ENCODE results near the gene RUNX2. TPM values are rescaled to one million over a fixed set of nuclear protein-coding genes. Genes with fewer than 3 reads are reported as not detected.

The RUNX2 gene
- total and polyA plus RNA-seq, 2 donors (not counting 1 experiment from before 2014, with no cell fraction given): 1.3 to 2.4 TPM

DNA sequence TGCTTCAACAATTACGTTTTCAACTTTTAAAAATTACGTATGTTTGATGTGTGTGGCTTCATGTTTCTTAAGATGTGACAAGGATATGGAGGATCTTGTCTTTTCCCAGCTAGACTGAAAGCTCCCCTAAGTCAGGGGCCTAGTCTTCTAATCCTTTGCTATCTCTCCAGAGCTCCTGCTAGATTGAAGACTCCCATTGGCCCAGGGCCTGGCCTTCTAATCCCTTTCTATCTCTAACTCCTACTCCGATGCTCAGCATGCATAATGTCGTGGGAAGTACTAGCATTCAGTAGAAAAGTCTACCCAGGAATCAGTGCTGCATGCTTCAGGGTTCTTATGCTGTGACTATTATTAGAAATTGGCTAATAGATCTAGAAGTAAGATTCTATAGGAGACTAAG lies 194.4 kb downstream of the RUNX2 start:
- 100% methylated on average over 1 of the region's 4 CpGs for WGBS (ENCODE audit: insufficient coverage)
- H4K20me1 ChIP-seq (ENCODE audit: control insufficient read depth, insufficient read depth, low read length, poor library complexity, severe bottlenecking): no peaks in the 10 kb centered on the region
- ChIA-PET CTCF (no interaction called here), POLR2A (no interaction called here)
- Mint-ChIP-seq H3K4me3 (no peak overlapping the region), H3K9me3 (ENCODE audit: insufficient read depth) (no peaks in the 10 kb centered on the region), H3K4me1 (peaks cover 2% of the 10 kb centered on the region), H3K27me3 (no peaks in the 10 kb centered on the region), H3K27ac (no peak overlapping the region)
- no peak overlapping the region for H2AFZ ChIP-seq (ENCODE audit: insufficient read depth, low read depth, low read length, poor library complexity, severe bottlenecking)
- no peaks in the 10 kb centered on the region for H3K9me3 ChIP-seq (ENCODE audit: control extremely low read depth in 1 of 3, control insufficient read depth in 2 of 3, insufficient read depth in 1 of 3, low read length in 2 of 3)
- DNase-seq (no peak), ATAC-seq (ENCODE audit: low read depth) (no peak)
- H3K79me2 ChIP-seq (ENCODE audit: control insufficient read depth, insufficient read depth, low read length): no peaks in the 10 kb centered on the region
- no peak overlapping the region for H3K4me3 ChIP-seq (ENCODE audit: control extremely low read depth in 1 of 5, extremely low read depth in 1 of 5, insufficient read depth in 1 of 5, low read depth in 2 of 5, low read length in 4 of 5)
- intact Hi-C loops (cut with micrococcal nuclease): no loop called here
- no peaks in the 10 kb centered on the region for H3K27me3 ChIP-seq (replicated peaks in 1 of 4; ENCODE audit: control extremely low read depth in 1 of 4, control insufficient read depth in 3 of 4, insufficient read depth in 4 of 4, low read length in 3 of 4)
- TF ChIP-seq EZH2 (IDR thresholded peaks at IDR 0.05; ENCODE audit: borderline replicate concordance, insufficient read depth, low read depth, low read length, poor library complexity, severe bottlenecking): no peak
- TF ChIP-seq, protein P1, sequence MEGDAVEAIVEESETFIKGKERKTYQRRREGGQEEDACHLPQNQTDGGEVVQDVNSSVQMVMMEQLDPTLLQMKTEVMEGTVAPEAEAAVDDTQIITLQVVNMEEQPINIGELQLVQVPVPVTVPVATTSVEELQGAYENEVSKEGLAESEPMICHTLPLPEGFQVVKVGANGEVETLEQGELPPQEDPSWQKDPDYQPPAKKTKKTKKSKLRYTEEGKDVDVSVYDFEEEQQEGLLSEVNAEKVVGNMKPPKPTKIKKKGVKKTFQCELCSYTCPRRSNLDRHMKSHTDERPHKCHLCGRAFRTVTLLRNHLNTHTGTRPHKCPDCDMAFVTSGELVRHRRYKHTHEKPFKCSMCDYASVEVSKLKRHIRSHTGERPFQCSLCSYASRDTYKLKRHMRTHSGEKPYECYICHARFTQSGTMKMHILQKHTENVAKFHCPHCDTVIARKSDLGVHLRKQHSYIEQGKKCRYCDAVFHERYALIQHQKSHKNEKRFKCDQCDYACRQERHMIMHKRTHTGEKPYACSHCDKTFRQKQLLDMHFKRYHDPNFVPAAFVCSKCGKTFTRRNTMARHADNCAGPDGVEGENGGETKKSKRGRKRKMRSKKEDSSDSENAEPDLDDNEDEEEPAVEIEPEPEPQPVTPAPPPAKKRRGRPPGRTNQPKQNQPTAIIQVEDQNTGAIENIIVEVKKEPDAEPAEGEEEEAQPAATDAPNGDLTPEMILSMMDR (IDR thresholded peaks at IDR 0.05): no peak
- H3K36me3 ChIP-seq (replicated peaks in 1 of 2; ENCODE audit: control extremely low read depth in 1 of 2, control insufficient read depth in 1 of 2, extremely low read depth in 1 of 2, insufficient read depth in 2 of 2, low read length in 1 of 2): no peaks in the 10 kb centered on the region
- H3K4me1 ChIP-seq (ENCODE audit: control insufficient read depth in 2 of 2, insufficient read depth in 2 of 2, low read length in 2 of 2): no peaks in the 10 kb centered on the region
- no peak overlapping the region for H3K27ac ChIP-seq (ENCODE audit: low read length in 2 of 2)
- H3K4me2 ChIP-seq (replicated peaks; ENCODE audit: low read depth, low read length, poor library complexity, severe bottlenecking): no peak overlapping the region
- H3K9ac ChIP-seq (ENCODE audit: low read length): no peak overlapping the region

DNA sequence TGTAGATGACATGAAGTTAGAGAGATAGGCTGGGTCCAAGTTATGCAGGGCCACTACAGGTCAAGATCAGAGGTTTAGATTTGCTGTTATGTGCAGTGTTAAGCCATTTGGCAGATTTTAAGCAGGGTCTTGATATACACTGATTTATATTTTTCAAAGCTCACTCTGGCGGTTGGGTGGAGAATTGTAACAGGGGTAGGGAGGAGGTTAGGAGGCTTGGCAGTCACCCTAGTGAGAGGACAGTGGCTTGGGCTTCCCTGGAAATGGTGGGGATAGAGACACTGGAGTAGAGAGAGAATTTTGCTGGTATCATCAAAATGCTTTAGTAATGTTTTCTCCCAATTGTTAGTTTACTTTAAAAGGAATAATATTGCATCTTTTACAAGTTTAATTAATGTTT lies 199.1 kb downstream of the RUNX2 start:
- H3K4me2 ChIP-seq (replicated peaks; ENCODE audit: low read depth, low read length, poor library complexity, severe bottlenecking): no peak overlapping the region
- CTCF ChIA-PET: no interaction called here
- H3K4me1 Mint-ChIP-seq: no peaks in the 10 kb centered on the region
- H3K27me3 ChIP-seq (replicated peaks in 1 of 4; ENCODE audit: control extremely low read depth in 1 of 4, control insufficient read depth in 3 of 4, insufficient read depth in 4 of 4, low read length in 3 of 4): no peaks in the 10 kb centered on the region
- POLR2A ChIA-PET: no interaction called here
- H3K4me1 ChIP-seq (ENCODE audit: control insufficient read depth in 2 of 2, insufficient read depth in 2 of 2, low read length in 2 of 2): no peaks in the 10 kb centered on the region
- no peaks in the 10 kb centered on the region for H3K9me3 ChIP-seq (ENCODE audit: control extremely low read depth in 1 of 3, control insufficient read depth in 2 of 3, insufficient read depth in 1 of 3, low read length in 2 of 3)
- TF ChIP-seq, protein P1 (IDR thresholded peaks at IDR 0.05): no peak
- no peak for TF ChIP-seq EZH2 (IDR thresholded peaks at IDR 0.05; ENCODE audit: borderline replicate concordance, insufficient read depth, low read depth, low read length, poor library complexity, severe bottlenecking)
- no peak overlapping the region for H3K4me3 Mint-ChIP-seq
- no peak overlapping the region for H3K4me3 ChIP-seq (ENCODE audit: control extremely low read depth in 1 of 5, extremely low read depth in 1 of 5, insufficient read depth in 1 of 5, low read depth in 2 of 5, low read length in 4 of 5)
- H2AFZ ChIP-seq (ENCODE audit: insufficient read depth, low read depth, low read length, poor library complexity, severe bottlenecking): no peak overlapping the region
- intact Hi-C loops (cut with micrococcal nuclease): no loop called here
- H3K9me3 Mint-ChIP-seq (ENCODE audit: insufficient read depth): peaks cover 3% of the 10 kb centered on the region
- H3K9ac ChIP-seq (ENCODE audit: low read length): no peak overlapping the region
- no peak overlapping the region for H3K27ac ChIP-seq (ENCODE audit: low read length in 2 of 2)
- no peaks in the 10 kb centered on the region for H4K20me1 ChIP-seq (ENCODE audit: control insufficient read depth, insufficient read depth, low read length, poor library complexity, severe bottlenecking)
- DNase-seq (no peak), ATAC-seq (ENCODE audit: low read depth) (no peak)
- no peaks in the 10 kb centered on the region for H3K36me3 ChIP-seq (replicated peaks in 1 of 2; ENCODE audit: control extremely low read depth in 1 of 2, control insufficient read depth in 1 of 2, extremely low read depth in 1 of 2, insufficient read depth in 2 of 2, low read length in 1 of 2)
- no peaks in the 10 kb centered on the region for H3K79me2 ChIP-seq (ENCODE audit: control insufficient read depth, insufficient read depth, low read length)
- no peaks in the 10 kb centered on the region for H3K27me3 Mint-ChIP-seq
- WGBS (ENCODE audit: insufficient coverage): no CpG with 5 or more reads among the region's 1 CpG
- no peak overlapping the region for H3K27ac Mint-ChIP-seq
